ENCODE data around the gene ASB4. TPM values are rescaled to one million over a fixed set of nuclear protein-coding genes. Genes with fewer than 3 reads are reported as not detected.

The ASB4 gene
- total RNA-seq (2014; rRNA removed; shearing (Covaris generic)) = not detected in 2 replicates
- polyA plus RNA-seq (2016; fragmentation: Nextera tagmentation; extraction: Ambion mirVana) = not detected in 2 replicates
- long read RNA-seq = 0 reads

DNA sequence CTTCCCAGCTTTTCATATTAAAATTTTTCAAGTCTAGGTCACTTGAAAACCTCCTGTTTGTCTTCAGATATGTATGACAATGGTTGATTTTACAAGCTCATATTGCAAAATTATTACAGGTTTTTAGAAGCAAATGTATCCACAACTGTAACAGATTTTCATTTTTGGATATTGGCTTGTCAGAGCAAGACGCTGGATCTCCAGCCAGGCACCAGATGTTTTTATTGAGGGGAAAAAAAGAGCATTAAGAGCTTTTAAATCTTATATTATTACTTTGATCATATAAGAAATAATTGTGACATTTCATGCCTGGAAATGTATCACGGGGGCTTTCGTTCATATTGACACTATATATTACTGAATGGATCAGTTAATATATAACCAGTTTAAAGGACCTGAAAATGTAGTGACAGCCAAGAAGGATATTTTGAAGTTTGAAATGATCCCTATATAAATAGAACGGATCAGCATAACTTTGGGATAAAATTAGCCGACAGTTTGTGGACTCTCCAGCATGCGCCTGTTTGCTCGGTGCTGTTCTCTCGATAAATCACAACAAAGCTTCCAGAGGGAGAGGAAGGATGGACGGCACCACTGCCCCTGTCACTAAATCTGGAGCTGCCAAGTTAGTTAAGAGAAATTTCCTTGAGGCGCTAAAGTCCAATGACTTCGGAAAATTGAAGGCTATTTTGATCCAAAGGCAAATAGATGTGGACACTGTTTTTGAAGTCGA lies at the start of gene ASB4:
Gene ASB4 (plus strand): TSS at position 553 of the 733 bp plus-strand sequence. CDS start 29 bp downstream, at position 582.
- Histone ChIP-seq H3K4me3 (no peak within 1 kb of the TSS), H3K4me2 (peak within 1 kb of the TSS; percentile 57), H3K36me3 (ENCODE audit: insufficient read depth) (no peaks in the 10 kb centered on the region), H3K4me1 (ENCODE audit: insufficient read depth) (peaks cover 10% of the 10 kb centered on the region), H2AFZ (no peak within 1 kb of the TSS), H3K79me2 (replicated peaks; ENCODE audit: insufficient read depth) (no peaks in the 10 kb centered on the region), H3K9me2 (ENCODE audit: insufficient read depth) (no peaks in the 10 kb centered on the region), H4K20me1 (replicated peaks; ENCODE audit: insufficient read depth) (no peaks in the 10 kb centered on the region), H3K27ac (ENCODE audit: low read depth) (no peak within 1 kb of the TSS), H3K27me3 (ENCODE audit: insufficient read depth) (no peaks in the 10 kb centered on the region), H3F3A (replicated peaks; ENCODE audit: low read depth) (no peaks in the 10 kb centered on the region)
- H3K4me3 Mint-ChIP-seq = no peak within 1 kb of the TSS
- no peak for DNase-seq (ENCODE audit: low spot score)
- peaks cover 2% of the 10 kb centered on the region for H3K27me3 Mint-ChIP-seq (ENCODE audit: insufficient read depth, low read depth, poor library complexity)
- TF ChIP-seq CTCF (conservative IDR thresholded peaks at IDR 0.05; ENCODE audit: low read depth in 2 of 2) (no peak), EZH2phosphoT487 (IDR thresholded peaks at IDR 0.05; ENCODE audit: unreplicated experiment) (no peak), ZNF114 (CRISPR knock-in tag; IDR thresholded peaks at IDR 0.05) (no peak), JUNB (IDR thresholded peaks at IDR 0.05; ENCODE audit: unreplicated experiment) (no peak), POLR2AphosphoS5 (IDR thresholded peaks at IDR 0.05; ENCODE audit: low read depth) (no peak), STAT1 (IDR thresholded peaks at IDR 0.05; ENCODE audit: unreplicated experiment) (no peak), ETS1 (IDR thresholded peaks at IDR 0.05) (no peak), CREB1 (CRISPR knock-in tag; IDR thresholded peaks at IDR 0.05; ENCODE audit: low read depth) (no peak), NANOG (IDR thresholded peaks at IDR 0.05; ENCODE audit: borderline replicate concordance) (no peak), ZNF331 (CRISPR knock-in tag; IDR thresholded peaks at IDR 0.05; ENCODE audit: low read depth) (no peak), EZH2 (IDR thresholded peaks at IDR 0.05; ENCODE audit: low read depth, unreplicated experiment) (no peak), REST (IDR thresholded peaks at IDR 0.05; ENCODE audit: unreplicated experiment) (no peak)
- TF ChIP-seq, protein P1, sequence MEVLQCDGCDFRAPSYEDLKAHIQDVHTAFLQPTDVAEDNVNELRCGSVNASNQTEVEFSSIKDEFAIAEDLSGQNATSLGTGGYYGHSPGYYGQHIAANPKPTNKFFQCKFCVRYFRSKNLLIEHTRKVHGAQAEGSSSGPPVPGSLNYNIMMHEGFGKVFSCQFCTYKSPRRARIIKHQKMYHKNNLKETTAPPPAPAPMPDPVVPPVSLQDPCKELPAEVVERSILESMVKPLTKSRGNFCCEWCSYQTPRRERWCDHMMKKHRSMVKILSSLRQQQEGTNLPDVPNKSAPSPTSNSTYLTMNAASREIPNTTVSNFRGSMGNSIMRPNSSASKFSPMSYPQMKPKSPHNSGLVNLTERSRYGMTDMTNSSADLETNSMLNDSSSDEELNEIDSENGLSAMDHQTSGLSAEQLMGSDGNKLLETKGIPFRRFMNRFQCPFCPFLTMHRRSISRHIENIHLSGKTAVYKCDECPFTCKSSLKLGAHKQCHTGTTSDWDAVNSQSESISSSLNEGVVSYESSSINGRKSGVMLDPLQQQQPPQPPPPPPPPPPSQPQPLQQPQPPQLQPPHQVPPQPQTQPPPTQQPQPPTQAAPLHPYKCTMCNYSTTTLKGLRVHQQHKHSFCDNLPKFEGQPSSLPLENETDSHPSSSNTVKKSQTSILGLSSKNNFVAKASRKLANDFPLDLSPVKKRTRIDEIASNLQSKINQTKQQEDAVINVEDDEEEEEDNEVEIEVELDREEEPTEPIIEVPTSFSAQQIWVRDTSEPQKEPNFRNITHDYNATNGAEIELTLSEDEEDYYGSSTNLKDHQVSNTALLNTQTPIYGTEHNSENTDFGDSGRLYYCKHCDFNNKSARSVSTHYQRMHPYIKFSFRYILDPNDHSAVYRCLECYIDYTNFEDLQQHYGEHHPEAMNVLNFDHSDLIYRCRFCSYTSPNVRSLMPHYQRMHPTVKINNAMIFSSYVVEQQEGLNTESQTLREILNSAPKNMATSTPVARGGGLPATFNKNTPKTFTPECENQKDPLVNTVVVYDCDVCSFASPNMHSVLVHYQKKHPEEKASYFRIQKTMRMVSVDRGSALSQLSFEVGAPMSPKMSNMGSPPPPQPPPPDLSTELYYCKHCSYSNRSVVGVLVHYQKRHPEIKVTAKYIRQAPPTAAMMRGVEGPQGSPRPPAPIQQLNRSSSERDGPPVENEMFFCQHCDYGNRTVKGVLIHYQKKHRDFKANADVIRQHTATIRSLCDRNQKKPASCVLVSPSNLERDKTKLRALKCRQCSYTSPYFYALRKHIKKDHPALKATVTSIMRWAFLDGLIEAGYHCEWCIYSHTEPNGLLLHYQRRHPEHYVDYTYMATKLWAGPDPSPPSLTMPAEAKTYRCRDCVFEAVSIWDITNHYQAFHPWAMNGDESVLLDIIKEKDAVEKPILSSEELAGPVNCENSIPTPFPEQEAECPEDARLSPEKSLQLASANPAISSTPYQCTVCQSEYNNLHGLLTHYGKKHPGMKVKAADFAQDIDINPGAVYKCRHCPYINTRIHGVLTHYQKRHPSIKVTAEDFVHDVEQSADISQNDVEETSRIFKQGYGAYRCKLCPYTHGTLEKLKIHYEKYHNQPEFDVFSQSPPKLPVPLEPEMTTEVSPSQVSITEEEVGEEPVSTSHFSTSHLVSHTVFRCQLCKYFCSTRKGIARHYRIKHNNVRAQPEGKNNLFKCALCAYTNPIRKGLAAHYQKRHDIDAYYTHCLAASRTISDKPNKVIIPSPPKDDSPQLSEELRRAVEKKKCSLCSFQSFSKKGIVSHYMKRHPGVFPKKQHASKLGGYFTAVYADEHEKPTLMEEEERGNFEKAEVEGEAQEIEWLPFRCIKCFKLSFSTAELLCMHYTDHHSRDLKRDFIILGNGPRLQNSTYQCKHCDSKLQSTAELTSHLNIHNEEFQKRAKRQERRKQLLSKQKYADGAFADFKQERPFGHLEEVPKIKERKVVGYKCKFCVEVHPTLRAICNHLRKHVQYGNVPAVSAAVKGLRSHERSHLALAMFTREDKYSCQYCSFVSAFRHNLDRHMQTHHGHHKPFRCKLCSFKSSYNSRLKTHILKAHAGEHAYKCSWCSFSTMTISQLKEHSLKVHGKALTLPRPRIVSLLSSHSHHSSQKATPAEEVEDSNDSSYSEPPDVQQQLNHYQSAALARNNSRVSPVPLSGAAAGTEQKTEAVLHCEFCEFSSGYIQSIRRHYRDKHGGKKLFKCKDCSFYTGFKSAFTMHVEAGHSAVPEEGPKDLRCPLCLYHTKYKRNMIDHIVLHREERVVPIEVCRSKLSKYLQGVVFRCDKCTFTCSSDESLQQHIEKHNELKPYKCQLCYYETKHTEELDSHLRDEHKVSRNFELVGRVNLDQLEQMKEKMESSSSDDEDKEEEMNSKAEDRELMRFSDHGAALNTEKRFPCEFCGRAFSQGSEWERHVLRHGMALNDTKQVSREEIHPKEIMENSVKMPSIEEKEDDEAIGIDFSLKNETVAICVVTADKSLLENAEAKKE (CRISPR knock-in tag; IDR thresholded peaks at IDR 0.05) = no peak
- no peak for ATAC-seq
- no peaks in the 10 kb centered on the region for H3K9me3 Mint-ChIP-seq
- no peak within 1 kb of the TSS for H3K27ac Mint-ChIP-seq
- H3K4me1 Mint-ChIP-seq = peaks cover 10% of the 10 kb centered on the region
- H3K36me3 Mint-ChIP-seq (ENCODE audit: low read depth) = no peaks in the 10 kb centered on the region

All from GM23338 (cell line).